PC-9 (cell line): ENCODE measurements around the gene KIF6.

Source experiments
- EZH2 ChIP-seq: fragments of 200-600 bp; sonication (generic); IDR thresholded peaks from 2 replicates; pipeline ENCODE4 v1.8.0; 2017; ENCODE audit warnings: antibody characterized with exemption, low read depth
- TF ChIP-seq, protein P1 (sequence below): fragments of 200-600 bp; sonication (generic); conservative IDR thresholded peaks from 2 replicates; pipeline ENCODE4 v1.6.1; 2017; ENCODE audit warnings: mixed run types, antibody characterized with exemption, mild to moderate bottlenecking, moderate library complexity

DNA sequence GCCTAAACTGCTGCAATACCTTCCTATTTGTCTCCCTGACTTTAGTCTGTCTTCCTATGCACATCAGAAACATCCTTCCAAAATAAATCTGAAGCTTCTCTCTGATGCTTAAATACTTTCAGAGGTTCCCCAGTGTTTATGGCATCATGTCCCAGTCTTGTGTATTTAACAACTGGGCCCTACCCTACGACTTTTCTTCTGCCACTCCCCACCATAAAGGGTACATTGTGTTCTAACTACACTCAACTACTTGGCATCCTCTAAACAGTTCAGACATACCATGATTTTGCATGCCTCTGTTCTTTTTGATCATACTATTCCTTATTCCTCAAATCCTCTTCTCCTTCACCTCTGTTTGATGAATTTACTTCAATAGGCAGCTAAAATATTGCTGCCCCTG, 259.7 kb downstream of the KIF6 start:
- TF ChIP-seq, protein P1, sequence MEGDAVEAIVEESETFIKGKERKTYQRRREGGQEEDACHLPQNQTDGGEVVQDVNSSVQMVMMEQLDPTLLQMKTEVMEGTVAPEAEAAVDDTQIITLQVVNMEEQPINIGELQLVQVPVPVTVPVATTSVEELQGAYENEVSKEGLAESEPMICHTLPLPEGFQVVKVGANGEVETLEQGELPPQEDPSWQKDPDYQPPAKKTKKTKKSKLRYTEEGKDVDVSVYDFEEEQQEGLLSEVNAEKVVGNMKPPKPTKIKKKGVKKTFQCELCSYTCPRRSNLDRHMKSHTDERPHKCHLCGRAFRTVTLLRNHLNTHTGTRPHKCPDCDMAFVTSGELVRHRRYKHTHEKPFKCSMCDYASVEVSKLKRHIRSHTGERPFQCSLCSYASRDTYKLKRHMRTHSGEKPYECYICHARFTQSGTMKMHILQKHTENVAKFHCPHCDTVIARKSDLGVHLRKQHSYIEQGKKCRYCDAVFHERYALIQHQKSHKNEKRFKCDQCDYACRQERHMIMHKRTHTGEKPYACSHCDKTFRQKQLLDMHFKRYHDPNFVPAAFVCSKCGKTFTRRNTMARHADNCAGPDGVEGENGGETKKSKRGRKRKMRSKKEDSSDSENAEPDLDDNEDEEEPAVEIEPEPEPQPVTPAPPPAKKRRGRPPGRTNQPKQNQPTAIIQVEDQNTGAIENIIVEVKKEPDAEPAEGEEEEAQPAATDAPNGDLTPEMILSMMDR, result no peak
- TF ChIP-seq EZH2, result no peak
